Activated naive CD4-positive, alpha-beta T cell treated with anti-CD3 and anti-CD28 coated beads for 36 hours (primary cell): ENCODE data around the gene MLKL. TPM values are rescaled to one million over a fixed set of nuclear protein-coding genes. Genes with fewer than 3 reads are reported as not detected.
"Not testable (repeated sequence)": the region's sequence is repeated elsewhere in the genome, so short reads cannot be mapped to it uniquely, and the experiment has no call there.

ENCODE experiments used
- CTCF ChIA-PET: fragments of 350-600 bp; sonication (Branson Sonifier 250); formaldehyde crosslinking; loops from one replicate; lab custom pipeline; 2021; ENCODE audit warnings: antibody characterized with exemption; lab: Charles Lee
- DNase-seq: peaks from one replicate; pipeline ENCODE4 v3.0.0-alpha.2; 2020
- H3K27ac Mint-ChIP-seq: one replicate; pipeline ENCODE4 v1.8.0; 2021; ENCODE audit warnings: mild to moderate bottlenecking, mixed read lengths
- H3K27me3 Mint-ChIP-seq: one replicate; pipeline ENCODE4 v1.8.0; 2021; ENCODE audit warnings: low read depth, mixed read lengths
- H3K36me3 Mint-ChIP-seq: one replicate; pipeline ENCODE4 v1.8.0; 2021; ENCODE audit warnings: low read depth, mixed read lengths
- H3K4me1 Mint-ChIP-seq: one replicate; pipeline ENCODE4 v1.8.0; 2021; ENCODE audit warnings: low read depth, mixed read lengths
- H3K4me3 Mint-ChIP-seq: one replicate; pipeline ENCODE4 v1.8.0; 2021; ENCODE audit warnings: mild to moderate bottlenecking, moderate library complexity, mixed read lengths
- H3K9me3 Mint-ChIP-seq: one replicate; pipeline ENCODE4 v1.8.0; 2021; ENCODE audit warnings: mixed read lengths
- intact Hi-C: fragments of 100-400 bp; cut with micrococcal nuclease; formaldehyde crosslinking; loops from one replicate; pipeline ENCODE4 v1.15.1; 2023
- total RNA-seq, 2 experiments: library from RNA; stranded (reverse); gene quantifications; one replicate each; pipeline ENCODE4 v1.2.3, GENCODE V29; 2021

Gene MLKL
- total RNA-seq, 2 experiments from 2014 or later: 10.7 to 12.0 TPM

GRCh38 chr16:74729783-74730683 is 29.4 kb upstream of the MLKL start:
- peaks cover 7% of the 10 kb centered on the region for H3K9me3 Mint-ChIP-seq
- H3K4me1 Mint-ChIP-seq: peaks cover 7% of the 10 kb centered on the region
- CTCF ChIA-PET: interaction anchor here (1.8 kb wide), 1 partner anchor 9 kb away, joined by 4 read pairs; no protein-coding TSS in a partner anchor
- no peak overlapping the region for H3K4me3 Mint-ChIP-seq
- no peaks in the 10 kb centered on the region for H3K36me3 Mint-ChIP-seq
- no peak overlapping the region for H3K27ac Mint-ChIP-seq
- DNase-seq: no peak
- intact Hi-C loops: no loop called here
- no peaks in the 10 kb centered on the region for H3K27me3 Mint-ChIP-seq

GRCh38 chr16:74727903-74728302 is 27.2 kb upstream of the MLKL start:
- no peaks in the 10 kb centered on the region for H3K27me3 Mint-ChIP-seq
- H3K4me3 Mint-ChIP-seq: no peak overlapping the region
- CTCF ChIA-PET: interaction anchor here (0.7 to 2.3 kb wide), 8 partner anchors 10 to 748 kb away, joined by 3 to 34 read pairs (median 4); no protein-coding TSS in a partner anchor
- peaks cover 7% of the 10 kb centered on the region for H3K9me3 Mint-ChIP-seq
- intact Hi-C loops: no loop called here
- DNase-seq: no peak
- no peak overlapping the region for H3K27ac Mint-ChIP-seq
- peaks cover 7% of the 10 kb centered on the region for H3K4me1 Mint-ChIP-seq
- no peaks in the 10 kb centered on the region for H3K36me3 Mint-ChIP-seq

GRCh38 chr16:74726716-74727115 is 26.1 kb upstream of the MLKL start:
- DNase-seq: peak; percentile 71
- H3K36me3 Mint-ChIP-seq: no peaks in the 10 kb centered on the region
- no peak overlapping the region for H3K27ac Mint-ChIP-seq
- H3K9me3 Mint-ChIP-seq: peaks cover 7% of the 10 kb centered on the region
- H3K27me3 Mint-ChIP-seq: no peaks in the 10 kb centered on the region
- CTCF ChIA-PET: interaction anchor here (0.6 to 2.8 kb wide), 19 partner anchors 8 to 412 kb away, joined by 3 to 34 read pairs (median 4); partner anchors contain the start of genes GLG1 and MLKL
- H3K4me1 Mint-ChIP-seq: peaks cover 7% of the 10 kb centered on the region
- intact Hi-C loops: loop anchor here (1.0 kb wide), 1 partner anchor 17 kb away; no protein-coding TSS in a partner anchor
- H3K4me3 Mint-ChIP-seq: no peak overlapping the region

- Mint-ChIP-seq H3K36me3 (no peaks in the 10 kb centered on the region), H3K9me3 (peaks cover 7% of the 10 kb centered on the region), H3K4me3 (no peak overlapping the region), H3K27ac (no peak overlapping the region), H3K4me1 (peaks cover 7% of the 10 kb centered on the region), H3K27me3 (no peaks in the 10 kb centered on the region)
- intact Hi-C loops: loop anchor here (1.0 kb wide), 1 partner anchor 17 kb away; no protein-coding TSS in a partner anchor
- CTCF ChIA-PET: interaction anchor here (0.6 to 2.8 kb wide), 15 partner anchors 8 to 369 kb away, joined by 3 to 34 read pairs (median 5); partner anchors contain the start of gene MLKL
- DNase-seq: no peak
Measured at GRCh38 chr16:74725651-74726455, 25.2 kb upstream of the MLKL start.

GRCh38 chr16:74724820-74725549 is 24.3 kb upstream of the MLKL start:
- CTCF ChIA-PET: interaction anchor here (0.5 to 2.8 kb wide), 9 partner anchors 9 to 138 kb away, joined by 3 to 22 read pairs (median 4); partner anchors contain the start of gene MLKL
- no peak overlapping the region for H3K4me3 Mint-ChIP-seq
- peaks cover 7% of the 10 kb centered on the region for H3K9me3 Mint-ChIP-seq
- peaks cover 2% of the 10 kb centered on the region for H3K4me1 Mint-ChIP-seq
- DNase-seq: no peak
- H3K27ac Mint-ChIP-seq: no peak overlapping the region
- intact Hi-C loops: no loop called here
- no peaks in the 10 kb centered on the region for H3K36me3 Mint-ChIP-seq
- H3K27me3 Mint-ChIP-seq: no peaks in the 10 kb centered on the region

GRCh38 chr16:74723256-74723655 is 22.6 kb upstream of the MLKL start:
- Mint-ChIP-seq H3K9me3 (peaks cover 7% of the 10 kb centered on the region), H3K4me3 (no peak overlapping the region), H3K27me3 (no peaks in the 10 kb centered on the region), H3K36me3 (no peaks in the 10 kb centered on the region), H3K4me1 (no peaks in the 10 kb centered on the region), H3K27ac (no peak overlapping the region)
- no peak for DNase-seq
- intact Hi-C loops: no loop called here
- CTCF ChIA-PET: interaction anchor here (0.6 kb wide), 1 partner anchor 389 kb away, joined by 3 read pairs; no protein-coding TSS in a partner anchor

GRCh38 chr16:74722156-74722555 is 21.5 kb upstream of the MLKL start:
- intact Hi-C loops, CTCF ChIA-PET, H3K36me3 Mint-ChIP-seq, H3K27ac Mint-ChIP-seq, H3K4me1 Mint-ChIP-seq, H3K27me3 Mint-ChIP-seq, H3K4me3 Mint-ChIP-seq, H3K9me3 Mint-ChIP-seq, DNase-seq: not testable (repeated sequence)

GRCh38 chr16:74721716-74722115 is 21.1 kb upstream of the MLKL start:
- H3K36me3 Mint-ChIP-seq: no peaks in the 10 kb centered on the region
- CTCF ChIA-PET: interaction anchor here (2.5 kb wide), 1 partner anchor 11 kb away, joined by 9 read pairs; no protein-coding TSS in a partner anchor

GRCh38 chr16:74720579-74720978 is 19.9 kb upstream of the MLKL start:
- no peaks in the 10 kb centered on the region for H3K9me3 Mint-ChIP-seq
- intact Hi-C loops: no loop called here

More at GRCh38 chr16:74721716-74722115, 21.1 kb upstream of the MLKL start:
- peaks cover 3% of the 10 kb centered on the region for H3K9me3 Mint-ChIP-seq
- H3K4me1 Mint-ChIP-seq: no peaks in the 10 kb centered on the region
- H3K27ac Mint-ChIP-seq: no peak overlapping the region
- no peak overlapping the region for H3K4me3 Mint-ChIP-seq
- no peak for DNase-seq
- H3K27me3 Mint-ChIP-seq: no peaks in the 10 kb centered on the region
- intact Hi-C loops: no loop called here

GRCh38 chr16:74718741-74719610 is 18.3 kb upstream of the MLKL start:
- no peaks in the 10 kb centered on the region for H3K36me3 Mint-ChIP-seq
- H3K27ac Mint-ChIP-seq: no peak overlapping the region
- no peaks in the 10 kb centered on the region for H3K27me3 Mint-ChIP-seq
- intact Hi-C loops: no loop called here
- no peak for DNase-seq
- no peaks in the 10 kb centered on the region for H3K9me3 Mint-ChIP-seq
- no peak overlapping the region for H3K4me3 Mint-ChIP-seq
- H3K4me1 Mint-ChIP-seq: no peaks in the 10 kb centered on the region
- CTCF ChIA-PET: interaction anchor here (2.5 kb wide), 1 partner anchor 8 kb away, joined by 9 read pairs; no protein-coding TSS in a partner anchor

More at GRCh38 chr16:74720579-74720978, 19.9 kb upstream of the MLKL start:
- H3K27ac Mint-ChIP-seq: no peak overlapping the region
- no peaks in the 10 kb centered on the region for H3K4me1 Mint-ChIP-seq
- CTCF ChIA-PET: interaction anchor here (2.5 kb wide), 1 partner anchor 10 kb away, joined by 9 read pairs; no protein-coding TSS in a partner anchor
- no peak for DNase-seq
- no peak overlapping the region for H3K4me3 Mint-ChIP-seq
- H3K36me3 Mint-ChIP-seq: no peaks in the 10 kb centered on the region
- no peaks in the 10 kb centered on the region for H3K27me3 Mint-ChIP-seq

GRCh38 chr16:74718140-74718539 is 17.5 kb upstream of the MLKL start:
- no peak overlapping the region for H3K27ac Mint-ChIP-seq
- no peaks in the 10 kb centered on the region for H3K27me3 Mint-ChIP-seq
- no peak for DNase-seq
- CTCF ChIA-PET: interaction anchor here (1.8 kb wide), 1 partner anchor 9 kb away, joined by 6 read pairs; no protein-coding TSS in a partner anchor
- intact Hi-C loops: no loop called here
- no peaks in the 10 kb centered on the region for H3K9me3 Mint-ChIP-seq
- no peak overlapping the region for H3K4me3 Mint-ChIP-seq
- no peaks in the 10 kb centered on the region for H3K36me3 Mint-ChIP-seq
- H3K4me1 Mint-ChIP-seq: no peaks in the 10 kb centered on the region
